ENCODE data around the gene ZBTB49.

The ZBTB49 gene

GRCh38 chr4:4330794-4331193 lies 40.7 kb downstream of the ZBTB49 start:
- FAIRE-seq (no peak), DNase-seq (ENCODE audit: insufficient read length, low spot score) (no peak)
- no peak for TF ChIP-seq POU2F2 (IDR thresholded peaks at IDR 0.05; ENCODE audit: low read depth, low read length)
- no peak for TF ChIP-seq POLR2A (IDR thresholded peaks at IDR 0.05; ENCODE audit: low read depth, low read length)
- no peak for TF ChIP-seq POLR2AphosphoS5 (IDR thresholded peaks at IDR 0.05; ENCODE audit: low read depth, low read length)
- TF ChIP-seq TAF1 (IDR thresholded peaks at IDR 0.05; ENCODE audit: low read depth, low read length), result no peak
- no peak for TF ChIP-seq SPI1 (IDR thresholded peaks at IDR 0.05; ENCODE audit: low read depth, low read length)
- no peak for TF ChIP-seq PAX5 (IDR thresholded peaks at IDR 0.05; ENCODE audit: insufficient read depth, low read length, severe bottlenecking)

GRCh38 chr4:4332529-4332928 lies 42.5 kb downstream of the ZBTB49 start:
- TF ChIP-seq POLR2AphosphoS5 (IDR thresholded peaks at IDR 0.05; ENCODE audit: low read depth, low read length), result no peak
- no peak for TF ChIP-seq PAX5 (IDR thresholded peaks at IDR 0.05; ENCODE audit: insufficient read depth, low read length, severe bottlenecking)
- no peak for TF ChIP-seq POU2F2 (IDR thresholded peaks at IDR 0.05; ENCODE audit: low read depth, low read length)
- TF ChIP-seq SPI1 (IDR thresholded peaks at IDR 0.05; ENCODE audit: low read depth, low read length), result no peak
- TF ChIP-seq POLR2A (IDR thresholded peaks at IDR 0.05; ENCODE audit: low read depth, low read length), result no peak
- TF ChIP-seq TAF1 (IDR thresholded peaks at IDR 0.05; ENCODE audit: low read depth, low read length), result no peak
- FAIRE-seq, result no peak
- no peak for DNase-seq (ENCODE audit: insufficient read length, low spot score)

- TF ChIP-seq POLR2A (IDR thresholded peaks at IDR 0.05; ENCODE audit: low read depth, low read length) (no peak), PAX5 (IDR thresholded peaks at IDR 0.05; ENCODE audit: insufficient read depth, low read length, severe bottlenecking) (no peak), POU2F2 (IDR thresholded peaks at IDR 0.05; ENCODE audit: low read depth, low read length) (no peak), POLR2AphosphoS5 (IDR thresholded peaks at IDR 0.05; ENCODE audit: low read depth, low read length) (no peak), SPI1 (IDR thresholded peaks at IDR 0.05; ENCODE audit: low read depth, low read length) (no peak), TAF1 (IDR thresholded peaks at IDR 0.05; ENCODE audit: low read depth, low read length) (no peak)
- FAIRE-seq (peak; percentile 50), DNase-seq (ENCODE audit: insufficient read length, low spot score) (no peak)
These were observed 43.2 kb downstream of the ZBTB49 start for GRCh38 chr4:4333265-4333706.

- DNase-seq (ENCODE audit: insufficient read length, low spot score), result peak; percentile 48
- TF ChIP-seq TAF1 (IDR thresholded peaks at IDR 0.05; ENCODE audit: low read depth, low read length), result no peak
- TF ChIP-seq POU2F2 (IDR thresholded peaks at IDR 0.05; ENCODE audit: low read depth, low read length), result no peak
- no peak for TF ChIP-seq PAX5 (IDR thresholded peaks at IDR 0.05; ENCODE audit: insufficient read depth, low read length, severe bottlenecking)
- no peak for TF ChIP-seq POLR2A (IDR thresholded peaks at IDR 0.05; ENCODE audit: low read depth, low read length)
- no peak for TF ChIP-seq SPI1 (IDR thresholded peaks at IDR 0.05; ENCODE audit: low read depth, low read length)
- no peak for TF ChIP-seq POLR2AphosphoS5 (IDR thresholded peaks at IDR 0.05; ENCODE audit: low read depth, low read length)
- FAIRE-seq, result peak; percentile 90
These were observed 44.9 kb downstream of the ZBTB49 start for GRCh38 chr4:4334798-4335520.

- no peak for FAIRE-seq
These were observed 48.4 kb downstream of the ZBTB49 start for GRCh38 chr4:4338210-4339001.

GRCh38 chr4:4339504-4340085 lies 49.5 kb downstream of the ZBTB49 start:
- FAIRE-seq (no peak), DNase-seq (ENCODE audit: insufficient read length, low spot score) (no peak)
- TF ChIP-seq POLR2A (IDR thresholded peaks at IDR 0.05; ENCODE audit: low read depth, low read length) (no peak), TAF1 (IDR thresholded peaks at IDR 0.05; ENCODE audit: low read depth, low read length) (no peak), POU2F2 (IDR thresholded peaks at IDR 0.05; ENCODE audit: low read depth, low read length) (no peak), PAX5 (IDR thresholded peaks at IDR 0.05; ENCODE audit: insufficient read depth, low read length, severe bottlenecking) (no peak), SPI1 (IDR thresholded peaks at IDR 0.05; ENCODE audit: low read depth, low read length) (no peak), POLR2AphosphoS5 (IDR thresholded peaks at IDR 0.05; ENCODE audit: low read depth, low read length) (no peak)

More at GRCh38 chr4:4338210-4339001, 48.4 kb downstream of the ZBTB49 start:
- DNase-seq (ENCODE audit: insufficient read length, low spot score), result no peak
- TF ChIP-seq POLR2A (IDR thresholded peaks at IDR 0.05; ENCODE audit: low read depth, low read length) (no peak), POLR2AphosphoS5 (IDR thresholded peaks at IDR 0.05; ENCODE audit: low read depth, low read length) (no peak), SPI1 (IDR thresholded peaks at IDR 0.05; ENCODE audit: low read depth, low read length) (no peak), POU2F2 (IDR thresholded peaks at IDR 0.05; ENCODE audit: low read depth, low read length) (no peak), TAF1 (IDR thresholded peaks at IDR 0.05; ENCODE audit: low read depth, low read length) (no peak), PAX5 (IDR thresholded peaks at IDR 0.05; ENCODE audit: insufficient read depth, low read length, severe bottlenecking) (no peak)

GRCh38 chr4:4341861-4342650 lies 52.0 kb downstream of the ZBTB49 start:
- DNase-seq (ENCODE audit: insufficient read length, low spot score) (no peak), FAIRE-seq (peak; percentile 68)
- TF ChIP-seq POU2F2 (IDR thresholded peaks at IDR 0.05; ENCODE audit: low read depth, low read length) (no peak), SPI1 (IDR thresholded peaks at IDR 0.05; ENCODE audit: low read depth, low read length) (0 out of 2 replicates have a peak, but pooled peaks have one; percentile 19)

- no peak for DNase-seq (ENCODE audit: insufficient read length, low spot score)
- TF ChIP-seq SPI1 (IDR thresholded peaks at IDR 0.05; ENCODE audit: low read depth, low read length) (no peak), TAF1 (IDR thresholded peaks at IDR 0.05; ENCODE audit: low read depth, low read length) (no peak), PAX5 (IDR thresholded peaks at IDR 0.05; ENCODE audit: insufficient read depth, low read length, severe bottlenecking) (no peak), POU2F2 (IDR thresholded peaks at IDR 0.05; ENCODE audit: low read depth, low read length) (no peak), POLR2A (IDR thresholded peaks at IDR 0.05; ENCODE audit: low read depth, low read length) (no peak), POLR2AphosphoS5 (IDR thresholded peaks at IDR 0.05; ENCODE audit: low read depth, low read length) (no peak)
- FAIRE-seq, result no peak
These were observed 53.0 kb downstream of the ZBTB49 start for GRCh38 chr4:4343038-4343437.

Measured in GM12891 (cell line).